ENCODE results near the gene ATP2C2.

The ATP2C2 gene

GRCh38 chr16:84511831-84512230 is 143.5 kb downstream of the ATP2C2 start:
- H3K4me3 ChIP-seq (replicated peaks; ENCODE audit: insufficient read depth, low read length): no peak overlapping the region
- H3K27me3 ChIP-seq (ENCODE audit: insufficient read depth, poor library complexity, severe bottlenecking): no peaks in the 10 kb centered on the region
- DNase-seq (ENCODE audit: low read depth in 1 of 2, low spot score in 1 of 2): no peak
- no peak overlapping the region for H3K27ac ChIP-seq (replicated peaks)
- no peak for TF ChIP-seq REST (IDR thresholded peaks at IDR 0.05; ENCODE audit: insufficient replicate concordance, low read depth)
- no peak for TF ChIP-seq POLR2AphosphoS5 (IDR thresholded peaks at IDR 0.05; ENCODE audit: low read depth)

- DNase-seq (ENCODE audit: low read depth in 1 of 2, low spot score in 1 of 2): no peak
- no peak for TF ChIP-seq POLR2AphosphoS5 (IDR thresholded peaks at IDR 0.05; ENCODE audit: low read depth)
- no peak for TF ChIP-seq CTCF (IDR thresholded peaks at IDR 0.05; ENCODE audit: insufficient read depth, low read length)
- TF ChIP-seq SPI1 (IDR thresholded peaks at IDR 0.05; ENCODE audit: borderline replicate concordance, low read depth): no peak
- no peak for TF ChIP-seq REST (IDR thresholded peaks at IDR 0.05; ENCODE audit: insufficient replicate concordance, low read depth)
- TF ChIP-seq GABPA (IDR thresholded peaks at IDR 0.05; ENCODE audit: low read depth): no peak
- no peaks in the 10 kb centered on the region for H3K27me3 ChIP-seq (ENCODE audit: insufficient read depth, poor library complexity, severe bottlenecking)
- H3K27ac ChIP-seq (replicated peaks): peak overlapping the region; percentile 81
- no peak overlapping the region for H3K4me3 ChIP-seq (replicated peaks; ENCODE audit: insufficient read depth, low read length)
These were observed 144.8 kb downstream of the ATP2C2 start for GRCh38 chr16:84513123-84513522.

- Histone ChIP-seq H3K27ac (replicated peaks) (peak overlapping the region; percentile 81), H3K27me3 (ENCODE audit: insufficient read depth, poor library complexity, severe bottlenecking) (no peaks in the 10 kb centered on the region), H3K4me3 (replicated peaks; ENCODE audit: insufficient read depth, low read length) (no peak overlapping the region)
- DNase-seq (ENCODE audit: low read depth in 1 of 2, low spot score in 1 of 2): no peak
- TF ChIP-seq GABPA (IDR thresholded peaks at IDR 0.05; ENCODE audit: low read depth): no peak
- no peak for TF ChIP-seq CTCF (IDR thresholded peaks at IDR 0.05; ENCODE audit: insufficient read depth, low read length)
- no peak for TF ChIP-seq SPI1 (IDR thresholded peaks at IDR 0.05; ENCODE audit: borderline replicate concordance, low read depth)
- no peak for TF ChIP-seq POLR2AphosphoS5 (IDR thresholded peaks at IDR 0.05; ENCODE audit: low read depth)
- no peak for TF ChIP-seq REST (IDR thresholded peaks at IDR 0.05; ENCODE audit: insufficient replicate concordance, low read depth)
These were observed 145.3 kb downstream of the ATP2C2 start for GRCh38 chr16:84513666-84514065.

All from HL-60 (cell line).